HL-60 (cell line): Measurements from ENCODE around the gene DNASE1L3.

ENCODE experiments used
- GABPA ChIP-seq: IDR thresholded peaks from 2 replicates; pipeline ENCODE4 v1.6.1; 2012; ENCODE audit warnings: low read depth
- TF ChIP-seq, protein P1 (sequence below): IDR thresholded peaks from one replicate; pipeline ENCODE4 v1.5.1; 2011; ENCODE audit warnings: low read length, control low read depth, inconsistent platforms; ENCODE audit not compliant: insufficient read depth
- TF ChIP-seq, protein P2 (sequence below): IDR thresholded peaks from 2 replicates; pipeline ENCODE4 v1.6.1; 2012; ENCODE audit warnings: low read depth; ENCODE audit not compliant: insufficient replicate concordance

DNA sequence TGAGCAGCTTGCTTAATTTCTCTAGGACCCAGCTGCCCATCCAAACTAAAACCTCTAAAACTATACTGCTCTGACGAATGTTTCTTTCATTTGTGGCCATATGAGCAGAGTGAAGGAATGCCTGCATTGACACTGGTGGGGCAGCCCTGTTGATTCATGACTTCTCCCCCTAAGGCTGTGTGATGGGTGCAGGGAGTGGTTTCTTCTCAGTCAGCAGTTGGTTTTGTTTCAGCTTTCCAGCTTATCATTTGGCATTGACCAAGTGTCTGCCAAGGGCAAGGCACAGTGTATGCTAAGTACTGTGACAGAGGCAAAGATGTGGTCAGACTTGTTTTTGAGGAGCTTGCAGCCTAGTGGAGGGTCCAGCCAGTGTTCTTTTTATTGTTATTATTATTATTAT lies 31.6 kb upstream of the DNASE1L3 start:
- TF ChIP-seq GABPA: no peak
- TF ChIP-seq, protein P1, sequence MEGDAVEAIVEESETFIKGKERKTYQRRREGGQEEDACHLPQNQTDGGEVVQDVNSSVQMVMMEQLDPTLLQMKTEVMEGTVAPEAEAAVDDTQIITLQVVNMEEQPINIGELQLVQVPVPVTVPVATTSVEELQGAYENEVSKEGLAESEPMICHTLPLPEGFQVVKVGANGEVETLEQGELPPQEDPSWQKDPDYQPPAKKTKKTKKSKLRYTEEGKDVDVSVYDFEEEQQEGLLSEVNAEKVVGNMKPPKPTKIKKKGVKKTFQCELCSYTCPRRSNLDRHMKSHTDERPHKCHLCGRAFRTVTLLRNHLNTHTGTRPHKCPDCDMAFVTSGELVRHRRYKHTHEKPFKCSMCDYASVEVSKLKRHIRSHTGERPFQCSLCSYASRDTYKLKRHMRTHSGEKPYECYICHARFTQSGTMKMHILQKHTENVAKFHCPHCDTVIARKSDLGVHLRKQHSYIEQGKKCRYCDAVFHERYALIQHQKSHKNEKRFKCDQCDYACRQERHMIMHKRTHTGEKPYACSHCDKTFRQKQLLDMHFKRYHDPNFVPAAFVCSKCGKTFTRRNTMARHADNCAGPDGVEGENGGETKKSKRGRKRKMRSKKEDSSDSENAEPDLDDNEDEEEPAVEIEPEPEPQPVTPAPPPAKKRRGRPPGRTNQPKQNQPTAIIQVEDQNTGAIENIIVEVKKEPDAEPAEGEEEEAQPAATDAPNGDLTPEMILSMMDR: no peak
- TF ChIP-seq, protein P2, sequence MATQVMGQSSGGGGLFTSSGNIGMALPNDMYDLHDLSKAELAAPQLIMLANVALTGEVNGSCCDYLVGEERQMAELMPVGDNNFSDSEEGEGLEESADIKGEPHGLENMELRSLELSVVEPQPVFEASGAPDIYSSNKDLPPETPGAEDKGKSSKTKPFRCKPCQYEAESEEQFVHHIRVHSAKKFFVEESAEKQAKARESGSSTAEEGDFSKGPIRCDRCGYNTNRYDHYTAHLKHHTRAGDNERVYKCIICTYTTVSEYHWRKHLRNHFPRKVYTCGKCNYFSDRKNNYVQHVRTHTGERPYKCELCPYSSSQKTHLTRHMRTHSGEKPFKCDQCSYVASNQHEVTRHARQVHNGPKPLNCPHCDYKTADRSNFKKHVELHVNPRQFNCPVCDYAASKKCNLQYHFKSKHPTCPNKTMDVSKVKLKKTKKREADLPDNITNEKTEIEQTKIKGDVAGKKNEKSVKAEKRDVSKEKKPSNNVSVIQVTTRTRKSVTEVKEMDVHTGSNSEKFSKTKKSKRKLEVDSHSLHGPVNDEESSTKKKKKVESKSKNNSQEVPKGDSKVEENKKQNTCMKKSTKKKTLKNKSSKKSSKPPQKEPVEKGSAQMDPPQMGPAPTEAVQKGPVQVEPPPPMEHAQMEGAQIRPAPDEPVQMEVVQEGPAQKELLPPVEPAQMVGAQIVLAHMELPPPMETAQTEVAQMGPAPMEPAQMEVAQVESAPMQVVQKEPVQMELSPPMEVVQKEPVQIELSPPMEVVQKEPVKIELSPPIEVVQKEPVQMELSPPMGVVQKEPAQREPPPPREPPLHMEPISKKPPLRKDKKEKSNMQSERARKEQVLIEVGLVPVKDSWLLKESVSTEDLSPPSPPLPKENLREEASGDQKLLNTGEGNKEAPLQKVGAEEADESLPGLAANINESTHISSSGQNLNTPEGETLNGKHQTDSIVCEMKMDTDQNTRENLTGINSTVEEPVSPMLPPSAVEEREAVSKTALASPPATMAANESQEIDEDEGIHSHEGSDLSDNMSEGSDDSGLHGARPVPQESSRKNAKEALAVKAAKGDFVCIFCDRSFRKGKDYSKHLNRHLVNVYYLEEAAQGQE: no peak
